Measurements from ENCODE around the gene CD244.

DNA sequence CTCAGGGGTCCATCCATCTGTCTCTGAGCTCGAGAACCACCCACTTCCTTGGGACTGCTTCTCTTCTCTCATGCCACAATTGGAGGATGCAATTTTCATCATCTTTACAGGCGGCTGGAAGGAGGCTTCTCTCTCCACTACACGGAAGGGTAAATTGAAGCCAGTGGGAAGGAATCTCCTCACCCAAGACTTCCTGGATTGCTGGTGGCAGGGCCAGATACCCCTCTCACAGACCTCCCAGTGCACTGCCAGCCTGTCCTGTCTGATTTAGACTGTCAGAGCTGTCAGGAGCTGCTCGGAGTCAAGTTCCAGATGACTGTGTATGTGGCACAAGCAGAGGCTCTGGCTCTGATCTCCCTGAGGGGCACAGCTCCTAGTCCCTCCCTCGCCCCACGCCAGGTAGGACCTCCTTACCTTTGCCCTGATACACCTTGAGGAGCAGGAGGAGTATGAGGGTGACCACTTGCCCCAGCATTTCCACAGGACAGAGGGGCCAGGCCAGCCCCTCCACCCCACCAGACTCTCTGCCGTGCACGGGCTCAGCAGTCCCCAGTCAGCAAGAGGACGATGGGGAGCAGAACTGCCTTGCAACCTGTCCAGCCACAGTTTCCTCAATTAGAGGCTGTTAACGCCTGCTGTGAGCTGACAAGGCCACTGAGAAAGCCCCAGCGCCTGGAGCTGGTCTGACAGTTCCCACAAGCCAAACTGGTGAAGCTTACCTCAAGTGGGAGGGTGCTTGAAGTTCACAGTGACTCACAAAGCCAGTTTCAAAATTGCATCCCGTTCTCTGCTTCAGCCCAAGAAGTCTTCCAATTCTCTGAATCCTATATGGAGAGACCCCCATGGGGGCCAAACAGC is at the start of gene CD244:
- TF ChIP-seq, protein P1, sequence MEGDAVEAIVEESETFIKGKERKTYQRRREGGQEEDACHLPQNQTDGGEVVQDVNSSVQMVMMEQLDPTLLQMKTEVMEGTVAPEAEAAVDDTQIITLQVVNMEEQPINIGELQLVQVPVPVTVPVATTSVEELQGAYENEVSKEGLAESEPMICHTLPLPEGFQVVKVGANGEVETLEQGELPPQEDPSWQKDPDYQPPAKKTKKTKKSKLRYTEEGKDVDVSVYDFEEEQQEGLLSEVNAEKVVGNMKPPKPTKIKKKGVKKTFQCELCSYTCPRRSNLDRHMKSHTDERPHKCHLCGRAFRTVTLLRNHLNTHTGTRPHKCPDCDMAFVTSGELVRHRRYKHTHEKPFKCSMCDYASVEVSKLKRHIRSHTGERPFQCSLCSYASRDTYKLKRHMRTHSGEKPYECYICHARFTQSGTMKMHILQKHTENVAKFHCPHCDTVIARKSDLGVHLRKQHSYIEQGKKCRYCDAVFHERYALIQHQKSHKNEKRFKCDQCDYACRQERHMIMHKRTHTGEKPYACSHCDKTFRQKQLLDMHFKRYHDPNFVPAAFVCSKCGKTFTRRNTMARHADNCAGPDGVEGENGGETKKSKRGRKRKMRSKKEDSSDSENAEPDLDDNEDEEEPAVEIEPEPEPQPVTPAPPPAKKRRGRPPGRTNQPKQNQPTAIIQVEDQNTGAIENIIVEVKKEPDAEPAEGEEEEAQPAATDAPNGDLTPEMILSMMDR (conservative IDR thresholded peaks at IDR 0.05), result no peak
- no peak for TF ChIP-seq EZH2 (IDR thresholded peaks at IDR 0.05; ENCODE audit: low read depth)

Measured in PC-9 (cell line).